RPMI8226 (cell line): ENCODE data around the gene CCDC149.

Experiments
- DNase-seq: peaks from one replicate; pipeline ENCODE4 v3.0.0-alpha.2; 2015

Gene CCDC149

DNA sequence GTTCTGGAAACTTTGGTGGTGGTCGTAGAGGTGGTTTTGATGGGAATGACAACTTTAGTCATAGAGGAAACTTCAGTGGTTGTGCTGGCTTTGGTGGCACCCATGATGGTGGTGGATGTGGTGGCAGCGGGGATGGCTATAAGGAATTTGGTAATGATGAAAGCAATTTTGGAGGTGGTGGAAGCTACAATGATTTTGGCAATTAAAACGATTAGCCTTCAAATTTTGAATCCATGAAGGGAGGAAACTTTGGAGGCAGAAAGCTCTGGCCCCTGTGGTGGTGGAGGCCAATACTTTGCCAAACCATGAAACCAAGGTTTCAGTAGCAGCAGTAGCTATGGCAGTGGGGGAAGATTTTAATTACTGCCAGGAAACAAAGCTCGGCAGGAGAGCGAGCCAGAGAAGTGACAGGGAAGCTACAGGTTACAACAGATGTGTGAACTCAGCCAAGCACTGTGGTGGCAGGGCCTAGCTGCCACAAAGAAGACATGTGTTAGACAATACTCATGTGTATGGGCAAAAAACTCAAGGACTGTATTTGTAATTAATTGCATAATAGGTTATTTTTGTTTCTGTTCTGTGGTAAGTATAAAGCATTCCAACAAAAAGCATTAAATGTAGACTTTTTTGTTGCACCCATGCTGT, 140.7 kb downstream of the CCDC149 start:
- no peak for DNase-seq

DNA sequence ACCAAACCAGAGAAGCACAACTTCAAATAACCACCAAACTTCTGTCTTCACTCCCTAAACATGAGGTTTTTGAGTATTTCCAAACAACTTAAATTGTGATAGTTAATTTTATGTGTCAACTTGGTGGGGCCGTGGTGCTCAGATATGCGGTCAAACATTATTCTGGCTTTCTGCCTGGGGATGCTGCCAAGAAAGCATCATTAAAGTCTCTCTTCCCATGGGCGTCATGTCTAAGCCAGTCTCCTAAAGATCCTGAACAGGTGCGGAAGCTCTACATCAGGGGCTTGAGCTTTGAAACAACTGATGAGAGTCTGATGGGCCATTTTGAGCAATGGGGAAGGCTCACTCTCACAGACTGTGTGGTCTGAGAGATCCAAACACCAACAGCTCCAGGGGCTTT, 141.6 kb downstream of the CCDC149 start:
- DNase-seq = no peak

DNA sequence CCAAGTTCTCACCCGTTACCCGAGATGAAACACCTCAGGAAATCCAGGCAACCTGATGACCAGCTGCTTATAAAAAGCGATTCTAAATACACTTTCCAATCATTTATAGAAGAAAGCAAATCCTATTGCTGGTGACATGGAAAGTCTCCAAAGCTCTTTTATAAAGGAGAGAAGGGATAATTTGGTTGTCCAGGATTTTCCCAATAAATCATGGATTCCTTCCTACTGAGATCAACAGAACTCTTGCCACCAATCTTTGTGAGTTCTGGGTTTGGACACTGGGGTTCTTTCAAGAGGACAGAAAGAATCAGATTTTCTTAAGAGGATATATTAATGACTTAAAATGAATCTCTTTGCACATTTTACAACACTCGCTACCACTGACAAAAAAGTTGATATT, 142.2 kb downstream of the CCDC149 start:
- no peak for DNase-seq

DNA sequence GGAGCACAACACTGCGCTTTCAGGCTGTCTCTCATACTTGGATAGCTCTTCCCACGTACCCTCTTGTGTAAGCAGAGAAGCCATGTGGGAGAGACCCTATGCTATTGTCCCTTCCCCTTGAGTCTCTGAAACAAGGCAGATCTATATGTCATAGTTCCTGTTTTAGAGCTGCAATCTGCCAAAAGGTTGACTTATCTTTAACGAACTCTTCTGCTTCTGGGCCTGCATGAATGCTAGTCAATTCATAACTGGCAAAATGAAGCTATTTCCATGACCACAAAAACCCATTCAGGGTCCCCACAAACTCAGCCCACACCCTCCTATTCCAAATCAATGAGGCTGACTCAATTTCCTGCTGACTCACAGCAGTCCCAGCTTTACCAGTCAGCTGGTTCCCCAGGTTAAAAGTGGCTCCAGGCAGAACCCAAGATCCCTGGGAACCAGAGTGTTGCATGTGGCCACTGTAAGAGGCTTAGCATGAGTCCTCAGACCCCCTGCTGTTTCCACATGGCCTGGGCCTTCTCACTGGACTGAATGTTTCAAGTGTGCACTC, 142.7 kb downstream of the CCDC149 start:
- no peak for DNase-seq

DNA sequence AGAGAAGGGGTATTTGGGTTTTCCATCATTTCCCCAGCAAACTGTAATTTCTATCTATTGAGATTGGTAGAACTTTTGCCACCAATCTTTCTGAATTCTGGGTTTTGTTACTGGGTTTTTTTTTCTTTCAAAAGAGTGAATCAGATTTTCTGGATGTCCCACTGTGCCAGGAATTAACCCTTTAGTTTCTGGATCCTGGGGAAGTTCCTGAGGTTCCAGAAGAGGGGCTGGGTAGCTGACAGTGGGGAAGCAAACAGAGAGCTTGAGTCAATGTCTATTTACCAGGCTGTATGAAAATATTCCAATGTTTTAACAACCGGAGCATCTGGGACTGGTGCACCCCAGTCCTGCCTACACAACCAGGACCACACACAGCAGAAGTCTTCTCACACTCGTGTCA, 143.3 kb downstream of the CCDC149 start:
- no peak for DNase-seq

DNA sequence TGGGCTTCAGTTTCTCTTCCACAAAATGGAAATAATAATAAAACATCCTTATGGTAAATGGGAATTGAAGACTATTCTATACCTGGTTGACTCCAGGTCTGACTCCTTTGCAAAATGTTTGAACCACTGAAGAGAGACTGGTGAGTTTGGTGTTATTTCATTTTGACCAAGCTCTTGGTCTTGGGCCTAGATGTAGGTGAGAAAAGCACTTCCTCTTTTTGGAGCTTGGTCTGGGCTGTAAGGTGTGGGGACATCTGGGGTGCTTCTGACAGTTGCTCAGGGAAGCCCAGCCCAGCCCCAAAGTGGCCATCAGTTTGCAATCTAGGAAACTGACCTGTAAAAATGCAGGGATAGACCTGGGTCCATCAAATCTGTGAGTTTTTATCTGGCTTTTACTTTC, 144.2 kb downstream of the CCDC149 start:
- DNase-seq = peak; percentile 8

DNA sequence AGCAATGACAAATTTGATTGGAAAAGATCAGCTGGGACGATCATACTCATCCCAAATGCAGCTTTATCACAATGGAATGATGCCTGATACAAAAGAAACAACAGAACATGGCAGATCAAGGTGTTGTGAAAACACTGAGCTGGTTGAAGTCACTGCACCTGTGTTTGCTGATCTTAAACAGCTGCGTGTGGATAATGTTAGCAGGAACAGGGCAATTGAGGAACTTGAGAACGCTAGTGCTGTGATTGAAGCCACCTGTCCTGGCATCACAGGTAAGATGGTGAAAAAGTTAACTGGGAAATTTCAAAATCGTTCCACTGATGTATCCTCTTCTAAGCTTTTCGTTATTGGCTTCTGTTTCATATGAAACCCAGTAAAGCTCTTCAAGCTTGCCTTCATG, 144.8 kb downstream of the CCDC149 start:
- no peak for DNase-seq

DNA sequence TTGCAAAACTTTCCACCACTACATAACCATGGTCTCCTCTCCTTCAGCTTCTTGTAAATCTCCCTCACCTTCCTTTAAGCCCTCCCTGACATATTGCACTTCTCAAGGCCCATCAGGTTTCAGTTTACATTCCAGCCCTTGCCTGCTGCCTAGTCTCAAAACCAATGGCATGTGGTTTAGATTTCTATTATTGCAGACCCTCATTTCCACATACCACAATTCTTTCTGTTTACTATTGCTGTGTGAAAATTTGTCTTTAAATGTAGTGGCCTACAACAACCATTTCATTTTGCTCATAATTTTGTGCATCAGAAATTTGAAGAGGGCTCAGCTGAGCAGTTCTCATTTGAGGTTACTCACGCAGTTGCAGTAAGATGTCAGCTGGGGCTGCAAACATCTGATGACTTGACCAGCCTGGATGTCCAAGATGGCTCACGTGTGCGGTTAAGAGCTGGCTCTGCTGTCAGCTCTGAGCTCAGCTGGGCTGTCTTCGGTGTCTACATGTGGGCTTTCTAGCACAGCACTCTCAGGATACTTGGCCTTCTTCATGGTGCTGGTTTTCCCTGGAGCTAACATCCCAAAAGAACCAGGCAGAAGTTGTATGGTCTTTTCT, 147.4 kb downstream of the CCDC149 start:
- no peak for DNase-seq

DNA sequence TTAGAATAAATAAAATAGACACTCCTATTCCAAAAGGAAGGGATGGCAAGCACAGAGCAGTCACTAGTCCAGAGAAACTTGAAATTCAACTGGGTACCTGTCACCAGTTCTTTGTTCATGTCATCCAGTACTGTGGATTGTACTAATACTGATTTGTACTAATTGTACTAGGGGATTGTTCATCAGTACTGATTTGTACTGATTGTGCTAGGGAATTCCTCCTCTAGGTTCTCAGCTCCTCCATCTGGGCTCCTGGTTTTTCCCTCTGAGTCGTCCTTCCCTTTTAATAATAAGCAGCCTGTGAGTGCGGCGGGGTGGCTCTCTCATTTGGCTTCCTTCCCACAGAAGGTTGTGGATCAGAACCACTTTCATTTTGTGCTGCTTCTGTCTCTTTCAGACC, 148.5 kb downstream of the CCDC149 start:
- no peak for DNase-seq

DNA sequence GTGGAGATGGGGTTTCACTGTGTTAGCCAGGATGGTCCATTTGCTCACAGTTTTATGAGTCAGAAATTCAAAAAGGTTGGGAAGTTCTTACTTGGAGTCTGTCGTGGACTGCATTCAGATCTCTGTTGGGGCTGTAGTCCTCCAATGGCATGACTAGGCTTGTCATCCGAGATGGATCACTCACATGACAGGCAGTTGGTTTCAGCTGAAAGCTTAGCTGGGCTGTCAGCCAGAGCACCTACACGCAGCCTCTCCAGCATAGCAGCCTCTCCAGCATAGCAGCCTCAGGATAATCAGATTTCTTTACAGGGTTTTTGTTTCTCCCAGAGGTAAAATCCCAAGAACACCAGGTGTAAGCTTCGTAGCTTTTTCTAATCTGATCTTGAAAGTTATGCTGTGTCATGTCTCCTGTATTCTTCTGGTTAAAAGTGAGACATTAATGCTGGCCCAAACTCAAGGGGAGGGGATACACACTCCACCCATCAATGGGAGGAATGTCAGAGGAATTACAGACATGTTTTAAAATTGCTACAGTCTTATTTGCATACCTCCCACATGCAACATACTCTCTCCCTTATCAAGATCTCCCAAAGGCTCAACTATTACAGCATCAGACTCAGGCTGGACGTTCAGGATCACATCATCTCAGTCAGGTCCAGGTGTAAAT, 149.1 kb downstream of the CCDC149 start:
- no peak for DNase-seq
